GM19438 (cell line): ENCODE data around the gene GLB1L2.

Experiments used
- ATAC-seq: cut with Tn5 transposase; IDR thresholded peaks from one replicate; pipeline ENCODE4 v1.9.1; 2021; ENCODE audit warnings: low read depth; ENCODE audit not compliant: unreplicated experiment

GLB1L2 gene

GRCh38 chr11:134417871-134418840 lies 86.4 kb downstream of the GLB1L2 start:
- ATAC-seq, result no peak

- no peak for ATAC-seq
Measured at GRCh38 chr11:134423106-134423505, 91.3 kb downstream of the GLB1L2 start.

- no peak for ATAC-seq
Measured at GRCh38 chr11:134425413-134425812, 93.6 kb downstream of the GLB1L2 start.
